NCI-H510A treated with DMSO at 0.1 percent for 48 hours (cell line): ENCODE measurements around the gene FBF1.
"Not testable (repeated sequence)": the region's sequence is repeated elsewhere in the genome, so short reads cannot be mapped to it uniquely, and the experiment has no call there.

Source experiments
- DNase-seq: peaks from one replicate; lab custom pipeline; 2025; lab: John Stamatoyannopoulos, UW

Gene FBF1

DNA sequence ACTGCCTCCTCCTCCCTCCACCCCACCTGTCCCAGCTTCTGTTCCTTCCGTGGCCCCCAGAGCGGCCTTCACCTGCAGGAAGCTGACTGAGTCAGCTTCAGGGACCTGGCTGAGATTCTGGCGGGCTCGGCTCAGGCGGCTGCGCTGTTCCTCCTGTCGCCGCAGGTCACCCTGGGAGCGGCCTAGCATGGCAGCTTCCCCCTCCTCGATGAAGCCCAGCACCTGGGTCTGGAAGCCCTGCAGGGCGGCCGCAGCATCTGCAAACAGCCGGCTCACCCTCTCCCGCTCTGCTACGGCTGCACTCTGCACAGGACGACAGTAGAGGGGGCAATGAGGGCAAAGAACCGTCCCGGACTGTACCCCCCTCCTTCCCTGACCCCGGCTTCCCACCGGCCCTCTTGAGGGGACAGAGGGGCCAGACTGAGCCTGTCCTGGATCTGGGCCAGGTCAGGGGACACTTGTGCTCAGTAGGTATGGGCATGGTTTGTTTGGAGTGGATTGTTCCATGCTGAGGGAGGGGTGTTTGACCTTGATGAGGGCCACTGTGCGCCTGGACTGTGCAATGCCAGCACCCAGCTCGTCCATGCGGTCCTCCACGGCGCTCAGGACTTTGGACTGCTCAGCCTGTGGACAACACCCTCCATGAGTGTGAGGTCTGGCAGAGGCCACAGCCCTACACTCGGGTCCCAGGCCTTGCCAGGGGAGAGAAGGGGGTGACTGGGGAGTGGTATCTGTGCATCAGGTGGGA, 64.5 kb downstream of the FBF1 start:
- peak; percentile 78 for DNase-seq

DNA sequence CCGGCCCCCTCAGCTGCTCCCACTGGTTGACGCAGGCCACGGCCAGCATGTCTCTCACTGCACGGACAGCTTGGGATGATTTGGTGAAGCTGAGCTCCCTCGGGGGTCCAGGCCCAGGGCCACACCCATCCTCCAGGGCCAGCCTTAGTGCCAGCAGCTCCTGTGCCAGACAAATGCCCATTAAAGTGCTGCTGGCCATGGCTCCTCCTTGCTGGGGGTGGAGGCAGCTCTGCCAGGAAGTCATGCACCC, 65.0 kb downstream of the FBF1 start:
- DNase-seq: no peak

DNA sequence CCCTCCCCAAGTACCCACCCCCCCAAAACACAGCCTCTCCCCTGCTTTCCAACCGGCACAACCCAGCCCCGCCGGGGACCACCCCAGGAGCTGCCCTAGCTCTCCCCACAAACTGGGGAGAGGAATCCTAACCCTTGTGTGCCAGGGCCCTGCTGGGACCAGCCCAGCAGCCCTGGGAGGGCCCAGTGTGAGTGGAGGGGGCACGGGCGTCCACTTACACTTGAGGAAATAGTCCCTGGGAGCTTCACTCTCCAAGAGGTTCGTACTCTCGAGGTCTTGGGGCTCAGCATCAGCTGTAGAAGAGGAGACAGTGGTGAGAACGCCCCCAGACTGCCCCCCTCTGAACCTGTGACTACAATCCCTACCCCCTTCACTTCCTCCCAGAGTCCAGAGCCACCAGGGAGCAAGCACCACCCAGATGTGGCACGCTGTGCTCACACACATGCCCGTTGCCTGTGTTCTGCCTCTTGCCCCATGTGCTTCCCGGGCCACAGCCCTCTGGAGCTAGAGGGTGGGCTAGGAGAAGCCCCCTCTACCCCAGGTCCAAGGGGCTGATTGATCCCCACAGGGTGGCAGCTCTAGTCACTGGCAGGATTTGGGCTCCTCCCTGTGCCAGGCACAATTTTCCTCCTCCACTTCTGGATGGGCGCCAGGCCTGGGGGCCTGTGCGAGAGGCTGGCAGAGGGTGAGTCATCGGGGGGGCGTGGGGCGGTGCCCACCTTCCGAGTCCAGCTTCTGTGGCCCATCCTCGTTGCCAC, 65.5 kb downstream of the FBF1 start:
- DNase-seq: no peak

- no peak for DNase-seq
Measured at GRCh38 chr17:75874323-75875181, 66.3 kb downstream of the FBF1 start.

DNA sequence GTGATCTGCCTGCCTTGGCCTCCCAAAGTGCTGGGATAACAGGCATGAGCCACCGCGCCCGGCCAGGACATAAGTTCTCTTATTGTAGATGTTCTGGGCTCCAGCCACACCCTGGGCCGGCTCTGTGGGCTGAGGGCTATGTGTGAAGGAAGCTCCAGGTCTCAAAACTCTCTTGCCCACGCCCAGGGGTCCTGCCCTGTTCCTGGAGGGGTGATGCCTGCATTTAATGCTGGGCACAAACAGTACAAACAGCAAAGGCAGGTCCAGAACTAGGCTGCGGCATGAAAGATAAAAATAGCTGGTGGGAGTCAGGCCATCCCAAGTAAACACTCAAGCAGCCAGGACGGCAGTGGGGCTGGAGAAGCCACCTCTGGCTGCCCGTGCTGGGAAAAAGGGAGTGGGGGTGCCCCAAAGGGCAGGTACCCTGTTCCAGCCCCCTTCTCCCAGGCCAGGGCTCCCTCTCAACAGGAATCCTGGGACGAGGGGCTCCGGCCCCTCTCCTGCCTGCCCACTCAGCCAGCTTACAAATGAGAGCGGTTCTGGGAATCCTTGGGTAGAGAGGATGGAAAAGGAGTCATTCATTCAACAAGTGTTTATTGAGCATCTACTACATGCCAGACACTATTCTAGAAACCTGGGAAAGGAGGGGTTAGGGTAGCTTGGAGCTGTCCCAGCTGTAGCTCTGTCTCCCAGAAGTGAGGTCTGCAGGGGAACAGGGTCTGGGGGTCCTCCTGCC, 67.1 kb downstream of the FBF1 start:
- DNase-seq: no peak

DNA sequence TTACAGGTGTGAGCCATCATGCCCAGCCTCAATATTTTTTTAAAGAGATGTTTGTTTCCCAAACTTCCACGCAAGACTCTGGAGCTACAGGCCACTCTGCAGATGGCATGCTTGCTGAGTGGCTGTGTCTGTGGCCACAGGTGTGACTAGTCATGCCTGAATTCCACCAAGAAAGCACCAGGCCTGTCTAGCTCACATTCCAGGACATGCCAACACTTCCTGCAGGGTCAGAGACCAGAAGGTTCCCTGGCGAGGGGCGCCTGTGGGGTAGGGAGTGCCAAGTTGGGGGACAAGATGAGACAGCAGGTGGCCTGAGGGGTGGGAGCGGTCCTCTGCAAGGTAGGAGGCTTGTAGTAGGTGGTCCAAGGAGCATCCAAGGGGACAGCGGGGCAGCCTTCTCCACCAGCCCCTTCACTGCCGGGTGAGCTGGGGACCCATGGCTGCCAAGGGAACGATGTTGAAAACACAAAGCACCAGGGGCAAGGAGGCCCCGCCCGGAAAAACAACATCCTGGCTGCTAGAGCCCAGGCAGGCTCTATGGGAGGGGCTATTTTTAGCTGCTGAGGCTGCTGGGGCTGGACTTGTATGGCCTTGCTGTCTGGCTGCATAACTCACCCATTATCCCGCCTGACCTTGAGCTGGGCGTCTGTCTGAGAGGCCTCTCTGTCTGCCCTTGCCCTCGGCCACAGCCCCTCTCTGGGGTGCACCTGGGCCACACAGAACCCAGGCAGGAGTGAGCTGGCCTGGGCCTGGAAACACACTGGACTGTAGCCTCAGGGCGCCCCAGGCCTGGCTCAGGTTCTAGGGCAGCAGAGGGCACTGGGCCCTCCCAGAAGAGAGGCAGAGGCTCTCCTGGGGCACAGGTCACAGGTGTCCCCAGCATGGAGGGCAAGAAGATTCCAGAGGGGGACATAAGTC, 68.1 kb downstream of the FBF1 start:
- DNase-seq: no peak

GRCh38 chr17:75870228-75870627, 70.6 kb downstream of the FBF1 start:
- not testable (repeated sequence) for DNase-seq

GRCh38 chr17:75869282-75870141, 71.3 kb downstream of the FBF1 start:
- no peak for DNase-seq

GRCh38 chr17:75868730-75869281, 72.0 kb downstream of the FBF1 start:
- DNase-seq: not testable (repeated sequence)

GRCh38 chr17:75865404-75866188, 75.2 kb downstream of the FBF1 start:
- not testable (repeated sequence) for DNase-seq

GRCh38 chr17:75864887-75865286, 76.0 kb downstream of the FBF1 start:
- DNase-seq: not testable (repeated sequence)

DNA sequence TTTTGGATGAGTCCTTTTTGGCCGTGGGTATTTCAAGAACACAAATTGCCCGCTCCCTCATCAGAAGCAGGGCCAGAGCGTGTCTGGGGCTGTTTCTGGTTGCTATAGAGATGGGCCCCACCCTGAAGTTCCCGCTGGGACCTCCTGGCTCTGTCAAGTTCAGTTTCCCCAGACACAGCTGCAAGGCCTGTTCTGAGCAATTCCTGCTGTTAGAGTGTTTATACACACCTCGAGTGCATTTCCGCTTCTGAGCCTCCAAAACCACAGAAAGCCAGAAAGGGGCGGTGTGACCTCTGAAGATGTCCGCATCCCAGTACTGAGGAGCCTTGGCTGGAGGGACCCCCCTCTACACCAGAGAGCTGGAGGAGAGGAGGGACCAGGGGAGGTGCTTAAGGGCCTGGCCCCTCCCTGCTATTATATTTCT, 76.4 kb downstream of the FBF1 start:
- DNase-seq: peak; percentile 41

- DNase-seq: no peak
Measured at GRCh38 chr17:75861927-75862317, 78.9 kb downstream of the FBF1 start.
